Measurements from ENCODE around the gene ASTN2.

DNA sequence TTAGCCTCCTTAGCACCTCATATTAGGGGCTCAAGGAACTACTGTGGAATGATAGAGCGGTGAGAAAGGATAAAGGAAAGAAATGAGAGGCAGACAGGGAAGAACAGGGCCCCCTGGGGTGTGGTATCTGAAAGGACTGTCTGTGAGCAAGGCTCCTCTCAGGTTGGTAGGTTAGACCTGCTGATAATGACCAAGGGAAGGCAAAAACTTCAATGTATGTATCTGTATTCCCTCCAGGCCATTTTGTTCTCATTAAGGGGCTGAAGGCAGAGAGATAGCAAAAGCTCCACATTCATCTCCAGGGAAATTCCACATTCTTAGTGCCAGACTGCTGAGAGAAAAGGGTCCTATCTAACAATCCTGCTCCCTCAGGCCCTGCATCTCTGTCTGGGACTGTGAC, 699.1 kb downstream of the ASTN2 start:
- TF ChIP-seq, protein P1, sequence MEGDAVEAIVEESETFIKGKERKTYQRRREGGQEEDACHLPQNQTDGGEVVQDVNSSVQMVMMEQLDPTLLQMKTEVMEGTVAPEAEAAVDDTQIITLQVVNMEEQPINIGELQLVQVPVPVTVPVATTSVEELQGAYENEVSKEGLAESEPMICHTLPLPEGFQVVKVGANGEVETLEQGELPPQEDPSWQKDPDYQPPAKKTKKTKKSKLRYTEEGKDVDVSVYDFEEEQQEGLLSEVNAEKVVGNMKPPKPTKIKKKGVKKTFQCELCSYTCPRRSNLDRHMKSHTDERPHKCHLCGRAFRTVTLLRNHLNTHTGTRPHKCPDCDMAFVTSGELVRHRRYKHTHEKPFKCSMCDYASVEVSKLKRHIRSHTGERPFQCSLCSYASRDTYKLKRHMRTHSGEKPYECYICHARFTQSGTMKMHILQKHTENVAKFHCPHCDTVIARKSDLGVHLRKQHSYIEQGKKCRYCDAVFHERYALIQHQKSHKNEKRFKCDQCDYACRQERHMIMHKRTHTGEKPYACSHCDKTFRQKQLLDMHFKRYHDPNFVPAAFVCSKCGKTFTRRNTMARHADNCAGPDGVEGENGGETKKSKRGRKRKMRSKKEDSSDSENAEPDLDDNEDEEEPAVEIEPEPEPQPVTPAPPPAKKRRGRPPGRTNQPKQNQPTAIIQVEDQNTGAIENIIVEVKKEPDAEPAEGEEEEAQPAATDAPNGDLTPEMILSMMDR (IDR thresholded peaks at IDR 0.05; ENCODE audit: extremely low read depth in 1 of 2, insufficient read depth in 1 of 2, low read depth in 1 of 2, low read length in 2 of 2), result no peak
- TF ChIP-seq POLR2AphosphoS5 (IDR thresholded peaks at IDR 0.05; ENCODE audit: insufficient read depth, low read depth, low read length), result no peak

Data from endothelial cell of umbilical vein (primary cell).